C1 segment of cervical spinal cord (tissue), 14 donors: Measurements from ENCODE around the gene NEDD4L.

Experiments
- DNase-seq, 14 donors: peaks; one replicate each; lab custom pipeline; 2025; lab: John Stamatoyannopoulos, UW

The NEDD4L gene

DNA sequence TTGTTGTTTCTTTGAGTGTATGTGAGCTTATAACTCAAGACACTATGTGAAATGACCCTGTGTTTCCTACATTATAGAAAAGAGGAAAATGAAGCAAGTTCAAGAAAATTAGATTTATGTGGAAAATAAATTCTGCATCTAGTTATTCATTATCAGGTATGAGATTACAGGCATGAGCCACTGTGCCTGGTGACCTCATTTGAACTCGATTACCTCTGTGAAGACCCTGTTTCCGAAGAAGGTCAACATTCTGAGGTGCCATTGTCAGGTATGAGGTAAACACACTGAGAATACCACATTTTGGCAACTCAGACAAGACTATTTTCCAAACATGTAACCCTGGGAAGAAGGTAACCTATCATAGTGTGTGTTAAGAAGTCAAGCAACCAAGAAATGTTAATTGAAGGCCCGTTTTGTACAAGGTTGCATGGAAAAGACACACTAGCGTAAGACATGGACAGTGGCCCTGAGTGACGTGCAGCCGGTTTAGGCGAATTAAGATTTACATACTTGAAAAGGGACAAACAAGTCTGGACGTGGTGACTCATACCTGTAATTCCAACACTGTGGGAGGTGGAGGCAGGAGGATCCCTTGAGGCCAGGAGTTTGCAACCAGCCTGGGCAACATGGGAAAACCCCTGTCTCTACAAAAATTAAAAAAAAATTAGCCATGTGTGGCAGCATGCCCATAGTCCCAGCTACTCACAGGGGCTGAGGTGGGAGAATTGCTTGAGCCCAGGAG, 186.6 kb downstream of the NEDD4L start:
- no peak for DNase-seq

DNA sequence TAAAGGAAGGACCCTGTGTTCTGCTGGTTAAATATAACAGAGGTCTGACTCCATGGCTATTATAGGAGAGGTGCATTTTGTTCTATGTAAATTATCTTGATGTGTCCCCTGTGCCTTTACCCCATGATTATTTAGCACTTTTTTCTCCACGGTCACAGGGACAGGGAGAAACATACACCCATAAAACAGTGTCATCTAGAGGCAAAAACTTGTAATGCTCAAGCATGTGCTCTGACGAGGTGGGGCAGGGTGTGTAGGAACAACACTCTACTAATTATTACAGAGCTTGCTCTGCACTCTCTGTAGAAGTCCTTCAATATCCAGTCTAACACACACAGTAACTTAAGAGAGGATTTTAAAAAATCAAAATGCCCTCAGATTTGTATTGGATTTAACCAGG, 187.9 kb downstream of the NEDD4L start:
- DNase-seq = no peak

DNA sequence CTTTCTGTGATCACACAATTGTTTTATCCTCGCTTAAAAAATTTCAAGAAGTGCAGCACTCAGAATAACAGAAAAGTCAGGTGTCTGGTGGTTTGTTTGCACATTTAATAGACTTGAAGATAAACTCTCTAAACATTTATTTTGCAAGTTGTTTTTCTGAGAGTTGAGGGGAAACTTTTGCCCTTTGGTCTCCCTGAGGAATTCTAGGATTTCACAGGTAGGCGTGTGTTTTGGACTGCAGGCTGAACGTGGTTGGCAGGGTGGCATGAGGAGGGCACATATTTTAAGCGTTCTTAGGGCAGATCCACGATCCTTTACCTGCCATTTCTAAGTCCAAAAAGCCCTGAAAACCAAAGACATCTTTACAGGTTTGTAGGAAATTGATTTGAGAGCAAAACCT, 188.6 kb downstream of the NEDD4L start:
- no peak for DNase-seq

DNA sequence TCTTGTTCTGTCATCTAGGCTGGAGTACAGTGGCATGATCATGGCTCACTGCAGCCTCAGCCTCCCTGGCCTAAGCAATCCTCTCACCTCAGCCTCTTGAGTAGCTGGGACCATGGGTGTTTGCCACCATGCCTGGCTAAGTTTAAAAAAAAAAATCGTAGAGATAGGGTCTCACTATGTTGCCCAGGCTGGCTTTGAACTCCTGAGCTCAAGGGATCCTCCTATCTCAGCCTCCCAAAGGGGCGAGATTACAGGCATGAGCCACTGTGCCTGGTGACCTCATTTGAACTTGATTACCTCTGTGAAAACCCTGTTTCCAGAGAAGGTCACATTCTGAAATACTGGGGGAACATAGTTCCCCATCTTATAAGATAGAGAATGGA, 190.3 kb downstream of the NEDD4L start:
- DNase-seq = no peak

DNA sequence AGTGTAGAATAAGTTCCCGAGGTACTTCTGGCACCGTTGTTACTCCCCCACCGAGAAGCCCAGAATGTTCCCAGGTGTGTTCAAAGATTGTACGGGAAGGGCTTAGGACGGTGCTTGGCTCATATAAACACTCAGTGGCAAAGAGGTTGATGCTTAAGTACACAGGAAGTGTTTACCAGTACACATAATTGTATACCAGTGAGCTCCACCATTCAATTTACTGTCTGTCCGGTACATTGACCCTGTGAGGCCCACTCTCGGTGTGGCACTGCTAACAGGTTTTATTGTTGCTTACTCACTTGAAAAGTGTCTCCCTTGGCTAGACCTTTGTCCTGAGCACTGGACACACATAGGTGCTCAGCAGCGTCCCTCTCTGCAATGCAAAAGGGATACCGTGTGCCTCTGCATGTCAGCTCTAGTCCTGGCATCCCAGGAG, 191.0 kb downstream of the NEDD4L start:
- peak in 1 of 14 donors; percentile 47 for DNase-seq

DNA sequence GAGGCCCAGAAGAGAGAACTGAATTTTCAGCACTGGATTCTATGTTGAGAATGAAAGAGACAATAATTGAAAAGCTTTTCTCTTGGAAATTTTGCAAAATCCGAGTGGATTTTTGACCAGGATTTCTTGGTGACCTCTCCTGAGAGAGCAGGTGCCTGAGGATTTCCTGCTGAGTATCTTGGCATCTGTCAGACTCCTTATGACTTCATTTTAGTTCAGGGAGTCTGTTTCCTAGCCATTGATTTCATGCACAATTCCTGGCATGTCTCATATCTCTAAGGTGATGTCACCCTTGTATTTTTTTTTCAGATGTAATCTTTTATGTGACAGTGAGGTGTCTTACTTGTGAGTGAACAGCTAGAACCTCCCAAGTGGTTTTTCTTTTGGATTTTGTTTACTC, 195.9 kb downstream of the NEDD4L start:
- peak in 1 of 14 donors; percentile 73 for DNase-seq

DNA sequence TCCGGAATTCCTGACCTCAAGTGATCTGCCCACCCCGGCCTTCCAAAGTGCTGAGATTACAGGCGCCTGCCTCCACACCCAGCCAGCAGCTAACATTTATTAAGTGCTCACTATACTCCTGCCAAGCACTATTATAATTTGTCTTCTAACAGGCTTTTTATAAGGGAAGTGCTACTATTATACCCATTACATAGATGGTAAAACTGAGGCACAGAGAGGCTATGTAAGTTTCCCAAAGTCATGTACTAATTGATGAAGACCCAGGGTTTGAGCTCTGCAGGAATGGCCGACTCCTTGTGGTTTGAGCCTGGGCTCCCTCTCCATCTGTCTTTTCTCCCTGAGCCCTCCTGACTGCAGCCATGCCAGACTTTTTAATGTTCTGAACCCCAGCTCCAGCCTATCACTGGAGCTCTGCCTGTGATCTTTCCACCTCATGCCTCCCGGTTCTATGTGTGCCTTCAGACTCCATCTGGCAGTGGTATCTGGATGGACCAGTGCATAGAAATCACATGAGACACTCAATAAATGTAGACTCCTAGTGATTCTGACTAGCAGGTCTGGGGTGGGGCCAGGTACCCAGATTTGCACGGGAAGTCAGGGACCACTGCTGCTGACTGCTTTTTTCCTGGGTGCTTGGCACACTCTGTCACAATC, 197.1 kb downstream of the NEDD4L start:
- peak in 1 of 14 donors; percentile 59 for DNase-seq

DNA sequence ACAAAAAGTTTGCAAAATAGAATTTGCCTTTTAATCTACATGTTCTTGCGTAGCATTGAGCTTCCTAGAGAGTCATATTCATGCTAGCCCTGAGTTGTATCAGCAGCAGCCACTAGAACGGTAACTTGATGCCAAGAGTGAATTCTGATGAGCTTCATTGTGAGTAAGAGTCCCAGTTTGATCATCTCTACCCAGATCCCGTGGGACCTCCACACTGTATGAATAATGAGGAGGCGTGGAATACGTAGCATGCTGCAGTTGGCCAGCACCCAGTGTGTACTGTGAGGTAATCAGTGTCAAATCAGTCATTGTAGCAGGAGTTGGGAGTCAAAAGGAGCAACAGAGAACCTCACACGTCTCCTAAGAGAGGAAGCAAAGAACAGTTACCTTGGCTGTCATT, 197.9 kb downstream of the NEDD4L start:
- DNase-seq = peak in 1 of 14 donors; percentile 30

DNA sequence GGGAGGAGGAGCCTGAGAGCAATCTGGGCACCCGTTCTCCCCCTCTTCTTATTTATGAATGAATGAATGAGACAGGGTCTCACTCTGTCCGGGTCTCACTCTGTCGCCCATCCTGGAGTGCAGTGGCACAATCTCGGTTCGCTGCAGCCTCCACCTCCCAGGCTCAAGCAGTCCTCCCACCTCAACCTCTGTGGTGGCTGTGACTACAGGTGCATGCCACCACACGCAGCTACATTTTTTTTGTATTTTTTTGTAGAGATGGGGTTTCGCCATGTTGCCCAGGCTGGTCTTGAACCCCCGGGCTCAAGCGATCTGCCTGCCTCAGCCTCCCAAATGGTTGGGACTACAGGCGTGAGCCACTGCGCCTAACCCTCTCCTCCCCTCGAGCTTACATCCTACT, 198.4 kb downstream of the NEDD4L start:
- no peak for DNase-seq

DNA sequence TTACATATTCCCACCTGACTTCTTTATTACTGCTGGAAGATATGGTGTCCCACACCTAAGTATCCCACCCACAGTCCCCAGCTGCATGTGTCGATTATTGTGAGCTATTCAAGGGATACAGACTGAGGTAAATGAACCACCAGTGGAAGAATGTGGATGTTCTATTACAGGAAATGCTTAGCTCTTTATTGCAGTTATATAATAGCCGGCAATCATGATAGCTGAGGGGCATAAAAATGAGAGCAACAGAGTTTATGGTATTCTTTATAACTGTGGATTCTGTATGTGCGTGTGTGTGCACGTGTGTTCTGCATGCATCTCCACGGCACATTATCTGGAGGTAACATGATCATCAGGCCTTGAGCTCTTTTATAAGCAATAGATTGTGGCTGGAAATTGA, 198.9 kb downstream of the NEDD4L start:
- no peak for DNase-seq

DNA sequence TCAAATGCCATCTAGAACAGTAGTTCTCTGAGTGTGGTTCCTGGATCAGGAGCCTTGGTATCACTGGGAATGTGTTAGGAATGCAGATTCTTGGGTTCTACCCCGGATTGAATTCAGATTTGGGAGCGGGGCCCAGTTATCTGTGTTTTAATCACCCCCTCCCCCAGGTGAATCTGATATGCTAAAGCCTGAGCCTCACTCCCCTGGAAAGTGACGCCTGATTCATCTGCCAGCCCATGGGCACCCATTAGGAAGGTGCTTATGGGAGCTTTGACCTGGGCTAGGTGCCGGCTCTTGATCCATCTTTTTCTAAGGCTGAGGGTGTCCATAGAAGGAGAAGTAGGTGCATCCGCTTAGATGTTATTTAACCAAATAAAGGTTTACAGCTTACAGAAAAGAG, 199.4 kb downstream of the NEDD4L start:
- no peak for DNase-seq

DNA sequence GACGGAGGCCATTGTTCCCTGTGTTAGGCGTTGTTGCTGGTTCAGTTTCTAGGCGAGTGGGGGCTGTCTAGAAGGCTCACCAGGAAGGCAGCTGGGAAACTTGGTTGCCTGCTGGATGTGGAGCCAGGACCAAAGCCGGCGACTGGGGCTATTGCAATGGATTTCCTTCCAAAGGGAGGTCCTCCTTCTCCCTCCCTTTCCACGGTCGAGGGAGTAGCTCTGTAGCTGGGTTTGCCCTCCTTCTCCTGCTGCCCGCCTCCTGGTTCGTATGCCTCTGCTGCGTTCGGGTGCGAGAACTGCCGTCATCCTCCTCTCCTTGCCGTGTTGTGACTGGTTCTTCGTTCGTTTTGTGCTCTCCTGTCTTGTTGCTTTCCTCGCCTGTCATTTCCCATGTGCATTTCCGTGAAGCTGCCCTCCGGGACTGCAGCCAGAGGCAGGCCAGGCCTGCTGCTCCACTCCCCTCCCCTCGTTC, 203.4 kb downstream of the NEDD4L start:
- peak in 7 of 14 donors; percentile 8 to 88 (median 49) for DNase-seq

DNA sequence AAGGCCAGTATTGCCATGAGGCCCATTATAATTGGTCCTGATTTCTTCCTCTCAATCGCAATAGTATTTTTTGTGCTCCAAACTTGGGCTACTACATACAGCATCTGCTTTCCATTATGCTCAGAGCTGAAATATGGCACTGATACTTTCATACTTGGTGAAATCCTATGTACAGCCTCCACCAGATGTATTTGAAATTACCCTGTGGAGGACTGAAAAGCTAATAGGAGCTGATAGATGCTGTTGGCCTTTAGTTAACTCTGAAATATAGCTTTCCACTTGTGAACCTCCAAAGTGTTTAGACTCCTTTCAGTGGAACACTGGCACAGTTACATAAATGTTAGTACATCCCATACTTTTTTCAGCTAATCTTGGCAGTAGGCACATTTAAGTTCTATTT, 205.7 kb downstream of the NEDD4L start:
- peak in 1 of 14 donors; percentile 31 for DNase-seq

DNA sequence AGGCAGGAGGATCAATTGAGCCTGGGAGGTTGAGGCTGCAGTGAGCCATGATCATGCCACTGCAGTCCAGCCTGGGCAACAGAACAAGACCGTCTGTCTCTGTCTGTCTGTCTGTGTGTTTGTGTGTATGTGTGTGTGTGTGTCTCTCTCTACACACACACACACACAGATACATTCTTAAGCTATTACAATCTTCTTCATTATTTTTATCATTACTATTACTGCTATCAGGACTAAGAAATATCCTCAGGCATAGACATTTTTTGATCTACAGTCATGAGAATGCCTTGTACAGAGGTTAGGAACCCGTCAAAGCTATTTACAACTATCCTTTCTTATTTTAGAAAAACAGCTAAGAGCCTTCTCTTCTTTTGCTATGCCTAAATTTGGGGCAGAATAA, 207.4 kb downstream of the NEDD4L start:
- no peak for DNase-seq

DNA sequence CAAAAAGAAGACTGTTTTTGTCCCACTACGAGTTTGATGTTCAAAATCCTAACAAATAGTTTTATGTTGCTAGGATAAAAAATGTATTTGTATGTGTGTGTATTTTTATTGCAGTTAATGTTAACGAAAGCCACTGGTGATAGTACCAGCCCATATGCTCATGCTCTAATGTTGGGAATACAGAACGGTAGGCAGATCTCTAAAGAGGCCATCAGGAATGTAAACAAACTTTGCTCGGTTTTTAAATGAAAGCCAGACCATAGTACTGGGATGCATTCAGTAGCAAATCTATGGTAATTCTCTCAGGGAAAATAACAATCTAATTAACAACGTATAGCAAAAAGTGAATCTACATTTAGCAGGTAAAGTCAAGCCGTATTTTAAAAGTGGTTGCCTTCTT, 208.1 kb downstream of the NEDD4L start:
- DNase-seq = no peak

DNA sequence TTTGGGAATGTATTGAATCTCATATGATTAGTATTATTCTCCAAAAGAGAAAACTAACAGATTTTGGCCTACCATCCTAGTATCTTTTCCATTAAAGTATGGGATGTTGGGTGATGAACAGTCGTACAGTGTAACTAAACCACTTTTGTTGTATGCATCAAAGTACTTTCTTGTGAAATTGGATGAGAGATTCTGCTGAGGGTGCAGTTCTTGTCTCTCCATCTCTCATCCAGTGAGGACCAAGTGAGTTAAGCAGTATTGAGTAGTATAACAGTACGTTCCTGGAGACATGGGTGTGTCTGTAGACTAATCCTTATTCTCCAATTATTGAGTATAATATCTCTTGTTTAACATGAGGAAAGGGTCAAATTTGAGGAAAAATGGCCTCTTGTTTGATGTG, 209.3 kb downstream of the NEDD4L start:
- no peak for DNase-seq

DNA sequence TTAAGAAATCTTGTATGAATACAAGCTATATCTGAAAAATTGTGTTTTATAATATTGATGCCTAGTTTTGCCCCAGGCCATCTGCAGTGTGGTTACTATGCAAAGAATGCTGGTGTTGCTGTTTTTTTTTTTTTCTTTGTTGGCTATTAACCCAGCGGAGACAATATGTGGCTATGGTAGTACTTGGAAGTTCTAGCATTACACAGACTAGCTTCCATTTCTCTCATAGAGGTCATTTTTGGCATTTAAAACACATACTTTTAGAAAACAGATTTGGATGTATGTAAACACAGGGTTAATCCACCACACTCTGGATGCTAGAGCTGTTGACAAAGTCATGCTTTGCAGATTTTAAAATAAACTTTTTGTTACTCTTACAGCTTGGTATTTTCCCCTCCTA, 209.8 kb downstream of the NEDD4L start:
- no peak for DNase-seq

DNA sequence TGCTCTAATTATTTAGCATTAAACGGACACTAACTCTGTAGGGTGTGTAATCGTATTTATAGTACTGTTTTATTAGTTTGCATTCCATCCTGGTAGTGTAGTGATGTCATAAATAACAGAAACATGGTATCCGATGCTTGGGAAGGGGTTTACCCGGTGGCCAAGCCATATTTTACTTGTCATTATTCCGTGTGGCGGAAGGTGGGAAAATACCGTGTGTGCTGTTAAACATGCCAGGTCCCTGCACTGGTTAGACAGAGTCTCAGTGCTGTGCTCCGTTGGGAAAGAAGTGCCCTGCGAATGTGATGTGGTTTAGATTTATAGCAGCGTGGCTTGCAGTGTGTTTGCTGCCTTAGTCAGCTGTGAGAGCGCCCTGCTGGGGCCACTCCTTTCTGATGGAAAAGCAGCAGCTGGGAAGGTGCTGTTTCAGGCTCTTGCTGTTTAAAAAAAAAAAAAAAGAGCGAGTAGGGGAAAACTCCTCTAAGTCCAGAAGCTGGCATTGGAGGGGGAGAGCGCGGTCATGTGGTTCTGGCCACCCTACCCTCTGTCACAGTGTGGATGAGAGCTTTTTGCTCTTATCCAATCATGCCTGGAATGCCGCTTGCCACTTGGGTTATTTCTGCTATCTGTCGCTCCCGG, 211.0 kb downstream of the NEDD4L start:
- peak in 1 of 14 donors; percentile 3 for DNase-seq

DNA sequence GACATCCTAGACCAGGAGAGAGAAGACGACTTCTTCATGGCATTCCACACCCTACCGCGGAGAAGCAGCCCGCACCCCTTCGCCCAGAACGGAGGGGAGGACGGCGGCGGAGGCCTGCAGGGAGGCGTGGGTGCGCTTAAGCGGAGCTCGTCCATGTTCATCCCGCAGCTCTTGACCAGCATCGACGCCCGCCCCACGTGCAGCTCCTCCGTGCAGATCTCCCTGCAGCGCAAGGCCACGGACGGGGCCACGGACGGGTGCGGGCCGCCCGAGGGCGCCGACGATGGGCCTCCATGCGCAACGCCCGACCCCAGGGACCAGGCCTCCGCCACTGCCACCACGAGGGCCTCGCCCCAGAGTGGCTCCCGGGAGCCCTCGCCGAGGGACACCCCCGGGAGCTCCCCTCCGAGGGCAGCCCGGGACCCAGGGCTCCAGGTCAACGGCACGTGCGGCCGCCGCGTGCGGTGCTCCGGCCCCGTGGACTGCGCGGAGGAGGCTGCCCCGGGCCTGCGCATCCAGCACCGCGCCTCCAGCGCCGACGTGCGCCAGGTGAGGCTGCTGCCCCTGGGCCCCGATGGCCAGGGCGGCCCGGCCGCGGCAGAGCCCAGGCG, 211.8 kb downstream of the NEDD4L start:
- no peak for DNase-seq

DNA sequence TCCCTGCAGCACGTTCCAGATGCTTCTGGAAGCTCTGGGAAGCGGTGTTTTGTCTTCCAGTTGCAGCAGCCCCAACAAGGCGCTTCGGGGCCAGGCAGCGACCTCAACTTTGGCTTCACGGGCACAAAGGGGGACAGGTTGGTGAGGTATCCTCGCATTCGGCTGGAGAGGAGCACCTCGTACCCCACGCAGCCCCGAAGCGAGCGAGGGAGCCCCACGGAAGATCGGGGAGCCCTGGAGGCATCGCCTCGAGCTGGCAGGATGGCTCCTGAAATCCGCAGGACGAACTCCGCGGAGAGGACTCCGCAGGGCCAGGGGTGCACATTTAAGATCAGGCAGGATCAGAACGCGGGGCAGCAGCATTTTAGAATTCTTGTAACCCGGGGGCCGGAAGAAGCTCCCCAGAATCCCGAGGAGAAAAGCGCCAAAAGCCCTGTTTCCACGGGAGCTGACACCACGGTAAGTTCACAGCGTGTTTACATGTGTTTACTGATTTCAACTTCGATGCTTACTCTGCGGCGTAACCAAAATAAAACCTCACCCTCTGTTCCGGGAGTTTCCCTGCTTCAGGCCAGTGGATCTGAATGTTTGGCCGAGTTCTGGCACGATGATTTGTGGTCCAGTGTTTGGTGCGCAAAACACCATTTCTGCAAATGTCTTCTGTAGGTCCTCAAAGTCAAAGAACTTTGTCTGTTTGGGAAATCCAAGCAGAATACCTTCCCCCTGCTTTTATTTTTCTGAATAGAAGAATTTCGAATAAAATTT, 212.5 kb downstream of the NEDD4L start:
- no peak for DNase-seq

DNA sequence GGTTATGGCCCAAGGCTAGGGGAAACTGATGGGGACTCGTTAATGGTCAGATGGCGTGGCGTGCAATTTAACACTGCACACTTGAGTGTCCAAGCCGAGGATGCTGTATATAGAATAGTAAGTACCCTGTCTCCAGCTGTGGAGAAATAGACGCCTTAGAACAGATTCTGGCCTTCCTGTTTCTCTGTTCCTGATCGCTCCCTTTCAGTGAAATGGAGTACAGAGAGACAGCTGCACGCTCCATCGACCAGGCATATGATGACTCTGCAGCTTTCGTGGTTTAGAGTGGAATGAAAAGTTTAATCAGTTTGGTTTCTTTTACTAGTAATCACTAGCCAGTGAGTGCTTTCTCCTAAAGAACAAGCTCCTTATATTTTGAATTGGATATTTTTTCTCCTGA, 213.4 kb downstream of the NEDD4L start:
- no peak for DNase-seq
